GM18867 (cell line): ENCODE measurements around the gene C5orf47.

ENCODE experiments used
- ATAC-seq: cut with Tn5 transposase; IDR thresholded peaks from one replicate; pipeline ENCODE4 v1.9.1; 2021; ENCODE audit warnings: mild to moderate bottlenecking, moderate library complexity; ENCODE audit not compliant: unreplicated experiment

The C5orf47 gene

DNA sequence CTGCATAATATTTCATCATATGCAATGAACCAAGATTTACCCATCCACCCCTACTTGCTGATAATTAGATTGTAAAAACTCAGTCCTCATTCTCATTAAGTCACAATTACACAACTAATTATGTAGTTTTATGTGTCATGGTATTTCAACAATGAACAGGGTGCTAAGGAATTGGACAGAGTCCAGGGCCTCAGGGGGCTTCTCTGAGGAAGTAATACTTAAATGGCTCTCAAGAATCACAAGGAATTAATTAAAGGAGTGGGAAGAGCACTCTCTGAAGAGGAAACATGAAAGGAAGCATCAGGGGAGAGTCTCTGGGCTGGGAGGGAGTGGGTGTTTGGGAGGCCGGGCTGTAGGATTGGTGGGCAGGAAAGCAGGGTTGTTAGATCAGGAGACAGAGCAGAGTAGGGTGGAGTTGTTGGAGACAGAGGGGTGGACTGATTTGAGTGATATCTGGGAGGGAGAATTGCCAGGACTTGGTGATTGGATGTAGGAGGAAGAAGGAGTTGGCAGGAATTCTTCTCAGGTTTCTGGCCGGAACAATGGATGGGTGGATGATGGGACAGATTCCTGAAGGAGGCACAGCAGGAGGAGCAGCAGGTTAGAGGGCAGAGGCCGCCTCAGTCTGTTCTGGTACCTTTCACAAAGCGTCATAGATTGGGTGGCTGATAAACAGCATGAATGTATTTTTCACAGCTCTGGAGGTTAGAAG is 33.6 kb downstream of the C5orf47 start:
- no peak for ATAC-seq

DNA sequence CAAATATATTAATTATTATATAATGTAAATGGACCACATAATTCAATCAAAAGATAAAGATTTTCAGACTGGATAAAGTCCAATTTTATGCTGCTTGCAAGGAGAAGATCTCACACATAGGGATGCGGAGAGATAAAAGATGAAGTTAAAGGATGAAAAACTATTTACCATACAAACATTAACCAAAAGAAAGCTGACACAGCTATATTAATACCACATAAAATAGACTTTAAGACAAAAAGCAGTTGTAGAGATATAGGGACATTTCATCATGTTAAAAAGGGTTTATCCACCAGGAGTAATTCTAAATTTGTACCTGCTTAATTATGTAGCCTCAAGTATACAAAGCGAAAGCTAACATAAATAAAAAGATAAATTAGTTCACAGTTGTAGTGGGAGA is 41.3 kb downstream of the C5orf47 start:
- no peak for ATAC-seq

GRCh38 chr5:174044466-174045254 is 55.7 kb downstream of the C5orf47 start:
- no peak for ATAC-seq

GRCh38 chr5:174045470-174046025 is 56.6 kb downstream of the C5orf47 start, which contains the start of gene NSG2:
Gene NSG2 (plus strand): TSS chr5:174045706. CDS start chr5:174046756, 1,050 bp downstream.
- peak; percentile 97 for ATAC-seq

GRCh38 chr5:174046558-174046957 is 57.6 kb downstream of the C5orf47 start:
- no peak for ATAC-seq

GRCh38 chr5:174047472-174048099 is 58.6 kb downstream of the C5orf47 start:
- no peak for ATAC-seq

- ATAC-seq: no peak
Observed at GRCh38 chr5:174052636-174053035, 63.7 kb downstream of the C5orf47 start.

DNA sequence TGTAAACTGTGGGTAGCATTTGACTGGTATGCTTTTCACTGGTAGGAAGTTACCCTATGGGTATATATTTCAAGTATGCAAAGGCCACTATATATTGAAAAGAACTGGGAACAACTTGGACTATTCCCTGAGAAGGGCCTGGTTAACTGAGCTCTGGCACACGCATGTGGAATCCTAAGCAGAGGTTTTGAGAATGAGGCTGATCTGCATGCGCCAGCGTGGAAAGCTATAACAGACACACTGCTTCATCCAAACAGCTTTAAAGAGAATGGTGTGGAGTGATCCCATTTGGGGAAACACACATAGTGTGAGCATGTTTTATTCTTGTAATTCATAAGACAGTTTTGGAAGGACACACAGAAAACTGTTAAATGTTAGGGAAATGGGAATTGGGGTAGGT is 64.9 kb downstream of the C5orf47 start:
- no peak for ATAC-seq
